MCF 10A (cell line): Measurements from ENCODE around the gene NT5C. TPM values are rescaled to one million over a fixed set of nuclear protein-coding genes. Genes with fewer than 3 reads are reported as not detected.
A peak's percentile ranks its signal among the peaks of the same experiment; 100 is the strongest.
"Not testable (repeated sequence)": the region's sequence is repeated elsewhere in the genome, so short reads cannot be mapped to it uniquely, and the experiment has no call there.

Experiments used
- BruUV-seq: library from RNA; stranded (reverse); fragments of 400-500 nt; replicated peaks from 2 replicates; lab custom pipeline; 2021; lab: Mats Ljungman, UMichigan
- CTCF ChIA-PET: fragments of 300-600 bp; sonication (Branson Sonifier 250); formaldehyde crosslinking; extraction: SDS; loops from one replicate; lab custom pipeline; 2021; ENCODE audit warnings: antibody characterized with exemption, inconsistent platforms; lab: Yijun Ruan, JAX
- POLR2A ChIA-PET: fragments of 300-600, 350-650 bp; sonication (Branson Sonifier 250); formaldehyde crosslinking; extraction: SDS; loops from one replicate; lab custom pipeline; 2020; ENCODE audit warnings: antibody characterized with exemption, inconsistent platforms; lab: Yijun Ruan, JAX
- DNase-seq: peaks from one replicate; pipeline ENCODE4 v3.0.0-alpha.2; 2018; ENCODE audit not compliant: unreplicated experiment
- H3K27ac Mint-ChIP-seq: one replicate; pipeline ENCODE4 v1.8.0; 2022; ENCODE audit warnings: mild to moderate bottlenecking, low read depth, mixed read lengths; ENCODE audit not compliant: unreplicated experiment
- H3K27me3 Mint-ChIP-seq: one replicate; pipeline ENCODE4 v1.8.0; 2022; ENCODE audit warnings: mixed read lengths; ENCODE audit not compliant: insufficient read depth, unreplicated experiment
- H3K36me3 Mint-ChIP-seq: one replicate; pipeline ENCODE4 v1.8.0; 2022; ENCODE audit warnings: mild to moderate bottlenecking, moderate library complexity, mixed read lengths; ENCODE audit not compliant: insufficient read depth, unreplicated experiment
- H3K4me1 Mint-ChIP-seq: one replicate; pipeline ENCODE4 v1.8.0; 2022; ENCODE audit warnings: mixed read lengths; ENCODE audit not compliant: insufficient read depth, unreplicated experiment
- H3K4me3 Mint-ChIP-seq: one replicate; pipeline ENCODE4 v1.8.0; 2022; ENCODE audit warnings: mild to moderate bottlenecking, moderate library complexity, mixed read lengths; ENCODE audit not compliant: unreplicated experiment
- H3K9me3 Mint-ChIP-seq: one replicate; pipeline ENCODE4 v1.8.0; 2022; ENCODE audit warnings: mixed read lengths; ENCODE audit not compliant: unreplicated experiment
- intact Hi-C: fragments of 100-400 bp; cut with micrococcal nuclease; formaldehyde crosslinking; loops from 2 replicates; pipeline ENCODE4 v1.14.1; 2022
- total RNA-seq: library from RNA; stranded (reverse); gene quantifications from 2 replicates; pipeline ENCODE4 v1.2.3, GENCODE V29; 2022
- TF ChIP-seq, protein P1 (sequence below): fragments of 200-600 bp; IDR thresholded peaks from one replicate; pipeline ENCODE4 v1.8.0; 2022; ENCODE audit warnings: antibody characterized with exemption, mild to moderate bottlenecking; ENCODE audit not compliant: unreplicated experiment

Gene NT5C
- total RNA-seq, 1 experiment from 2014 or later, result 113 TPM

DNA sequence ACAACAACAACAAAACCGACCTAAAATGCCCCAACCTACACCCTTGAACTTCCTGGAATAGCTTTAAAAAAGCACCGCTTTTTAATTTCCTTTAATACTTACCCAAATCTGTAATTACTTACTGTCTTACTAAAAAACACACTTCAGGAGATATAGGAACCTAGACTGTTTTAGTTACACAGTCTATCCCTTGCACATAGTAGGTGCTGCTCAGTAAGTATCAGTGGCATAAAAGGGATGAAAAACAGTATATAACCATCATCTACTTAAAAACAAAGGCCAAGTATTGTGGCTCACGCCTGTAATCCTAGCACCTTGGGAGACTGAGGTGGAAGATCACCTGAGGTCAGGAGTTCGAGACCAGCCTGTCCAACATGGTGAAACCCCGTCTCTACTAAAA, 45.1 kb upstream of the NT5C start:
- TF ChIP-seq, protein P1, sequence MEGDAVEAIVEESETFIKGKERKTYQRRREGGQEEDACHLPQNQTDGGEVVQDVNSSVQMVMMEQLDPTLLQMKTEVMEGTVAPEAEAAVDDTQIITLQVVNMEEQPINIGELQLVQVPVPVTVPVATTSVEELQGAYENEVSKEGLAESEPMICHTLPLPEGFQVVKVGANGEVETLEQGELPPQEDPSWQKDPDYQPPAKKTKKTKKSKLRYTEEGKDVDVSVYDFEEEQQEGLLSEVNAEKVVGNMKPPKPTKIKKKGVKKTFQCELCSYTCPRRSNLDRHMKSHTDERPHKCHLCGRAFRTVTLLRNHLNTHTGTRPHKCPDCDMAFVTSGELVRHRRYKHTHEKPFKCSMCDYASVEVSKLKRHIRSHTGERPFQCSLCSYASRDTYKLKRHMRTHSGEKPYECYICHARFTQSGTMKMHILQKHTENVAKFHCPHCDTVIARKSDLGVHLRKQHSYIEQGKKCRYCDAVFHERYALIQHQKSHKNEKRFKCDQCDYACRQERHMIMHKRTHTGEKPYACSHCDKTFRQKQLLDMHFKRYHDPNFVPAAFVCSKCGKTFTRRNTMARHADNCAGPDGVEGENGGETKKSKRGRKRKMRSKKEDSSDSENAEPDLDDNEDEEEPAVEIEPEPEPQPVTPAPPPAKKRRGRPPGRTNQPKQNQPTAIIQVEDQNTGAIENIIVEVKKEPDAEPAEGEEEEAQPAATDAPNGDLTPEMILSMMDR, result no peak
- H3K27ac Mint-ChIP-seq, result no peak overlapping the region
- BruUV-seq, result no TSS peak

DNA sequence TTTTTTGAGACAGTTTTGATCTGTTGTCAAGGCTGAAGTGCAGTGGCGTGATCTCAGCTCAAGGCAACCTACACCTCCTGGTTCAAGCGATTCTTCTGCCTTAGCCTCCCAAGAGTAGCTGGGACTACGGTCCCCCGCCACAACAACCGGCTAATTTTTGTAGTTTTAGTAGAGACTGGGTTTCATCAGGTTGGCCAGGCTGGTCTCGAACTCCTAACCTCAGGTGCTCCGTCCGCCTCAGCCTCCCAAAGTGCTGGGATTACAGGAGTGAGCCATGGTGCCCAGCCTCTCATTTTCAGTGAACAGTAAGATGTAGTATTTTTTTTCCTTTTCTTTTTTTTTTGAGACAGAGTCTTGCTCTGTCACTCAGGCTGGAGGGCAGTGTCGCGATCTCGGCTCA, 43.5 kb upstream of the NT5C start:
- ChIA-PET POLR2A (interaction anchor here (1.5 to 2.0 kb wide), 2 partner anchors 12 to 61 kb away, joined by 4 to 9 read pairs; no protein-coding TSS in a partner anchor), CTCF (interaction anchor here (0.8 to 10.6 kb wide), 3 partner anchors 27 to 61 kb away, joined by 4 to 136 read pairs (median 36); partner anchors contain the start of genes ARMC7 and NUP85)
- BruUV-seq, result no TSS peak
- DNase-seq, result no peak
- no peaks in the 10 kb centered on the region for H3K4me1 Mint-ChIP-seq
- TF ChIP-seq, protein P1, result no peak
- H3K36me3 Mint-ChIP-seq, result peaks cover 98% of the 10 kb centered on the region
- no peaks in the 10 kb centered on the region for H3K9me3 Mint-ChIP-seq
- H3K27ac Mint-ChIP-seq, result no peak overlapping the region
- H3K4me3 Mint-ChIP-seq, result no peak overlapping the region
- intact Hi-C loops, result no loop called here
- H3K27me3 Mint-ChIP-seq, result no peaks in the 10 kb centered on the region

More for the DNA sequence above, 45.1 kb upstream of the NT5C start:
- ChIA-PET CTCF (interaction anchor here (0.6 to 1.5 kb wide), 4 partner anchors 23 to 62 kb away, joined by 3 to 4 read pairs (median 3); partner anchors contain the start of gene NT5C), POLR2A (interaction anchor here (0.6 to 1.4 kb wide), 3 partner anchors 22 to 191 kb away, joined by 4 to 9 read pairs (median 6); partner anchors contain the start of genes JPT1 and NUP85)
- no peak overlapping the region for H3K4me3 Mint-ChIP-seq
- peaks cover 96% of the 10 kb centered on the region for H3K36me3 Mint-ChIP-seq
- H3K27me3 Mint-ChIP-seq, result no peaks in the 10 kb centered on the region
- peaks cover 5% of the 10 kb centered on the region for H3K4me1 Mint-ChIP-seq
- H3K9me3 Mint-ChIP-seq, result no peaks in the 10 kb centered on the region
- intact Hi-C loops, result no loop called here
- no peak for DNase-seq

DNA sequence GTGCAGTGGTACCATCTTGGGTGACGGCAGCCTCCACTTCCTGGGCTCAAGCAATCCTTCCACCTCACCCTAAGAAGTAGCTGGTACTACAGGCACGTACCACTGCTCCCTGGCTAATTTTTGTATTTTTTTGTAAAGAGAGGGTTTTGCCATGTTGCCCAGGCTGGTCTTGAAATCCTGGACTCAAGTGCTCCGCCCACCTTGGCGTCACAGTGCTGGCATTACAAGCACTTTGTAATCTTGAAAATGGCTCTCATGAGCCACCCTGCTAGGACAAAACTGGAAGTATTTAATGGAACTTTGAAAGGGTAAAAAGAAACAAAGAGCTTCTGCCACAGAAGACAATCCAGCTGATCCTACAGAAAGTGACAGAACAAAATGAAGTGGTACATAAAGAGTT, 42.0 kb upstream of the NT5C start:
- H3K36me3 Mint-ChIP-seq, result peaks cover 91% of the 10 kb centered on the region
- TSS peak; percentile 7 for BruUV-seq
- DNase-seq, result no peak
- H3K27ac Mint-ChIP-seq, result peak overlapping the region; percentile 75
- no peaks in the 10 kb centered on the region for H3K27me3 Mint-ChIP-seq
- TF ChIP-seq, protein P1, result no peak
- intact Hi-C loops, result no loop called here
- CTCF ChIA-PET, result interaction anchor here (0.6 to 10.6 kb wide), 6 partner anchors 29 to 598 kb away, joined by 3 to 136 read pairs (median 3); partner anchors contain the start of genes ARMC7, OTOP2 and USH1G
- H3K4me3 Mint-ChIP-seq, result no peak overlapping the region
- POLR2A ChIA-PET, result interaction anchor here (1.1 to 2.0 kb wide), 3 partner anchors 15 to 59 kb away, joined by 3 to 9 read pairs (median 7); partner anchors contain the start of gene JPT1
- no peaks in the 10 kb centered on the region for H3K4me1 Mint-ChIP-seq
- H3K9me3 Mint-ChIP-seq, result no peaks in the 10 kb centered on the region

DNA sequence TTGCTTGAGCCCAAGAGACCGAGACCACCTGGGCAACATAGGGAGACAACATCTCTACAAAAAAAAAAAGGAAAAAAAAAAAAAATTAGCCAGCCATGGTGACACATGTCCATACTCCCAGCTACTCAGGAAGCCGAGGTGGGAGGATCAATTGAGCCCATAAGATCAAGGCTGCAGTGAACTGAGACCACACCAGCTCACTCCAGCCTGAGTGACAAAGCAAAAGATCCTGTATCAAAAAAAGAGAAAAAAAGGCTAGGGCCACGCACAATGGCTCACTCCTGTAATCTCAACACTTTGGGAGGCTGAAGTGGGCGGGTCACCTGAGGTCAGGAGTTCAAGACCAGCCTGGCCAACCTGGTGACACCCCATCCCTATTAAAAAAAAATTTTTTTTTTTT, 37.5 kb upstream of the NT5C start:
- no peaks in the 10 kb centered on the region for H3K27me3 Mint-ChIP-seq
- peaks cover 91% of the 10 kb centered on the region for H3K36me3 Mint-ChIP-seq
- H3K27ac Mint-ChIP-seq, result no peak overlapping the region
- H3K4me1 Mint-ChIP-seq, result no peaks in the 10 kb centered on the region
- CTCF ChIA-PET, result interaction anchor here (1.5 to 10.6 kb wide), 4 partner anchors 10 to 99 kb away, joined by 4 to 136 read pairs (median 14); partner anchors contain the start of genes ARMC7 and NT5C
- DNase-seq, result no peak
- POLR2A ChIA-PET, result interaction anchor here (0.6 to 1.2 kb wide), 3 partner anchors 10 to 198 kb away, joined by 3 to 5 read pairs (median 4); no protein-coding TSS in a partner anchor
- no TSS peak for BruUV-seq
- TF ChIP-seq, protein P1, result no peak
- no peaks in the 10 kb centered on the region for H3K9me3 Mint-ChIP-seq
- no peak overlapping the region for H3K4me3 Mint-ChIP-seq
- intact Hi-C loops, result no loop called here

DNA sequence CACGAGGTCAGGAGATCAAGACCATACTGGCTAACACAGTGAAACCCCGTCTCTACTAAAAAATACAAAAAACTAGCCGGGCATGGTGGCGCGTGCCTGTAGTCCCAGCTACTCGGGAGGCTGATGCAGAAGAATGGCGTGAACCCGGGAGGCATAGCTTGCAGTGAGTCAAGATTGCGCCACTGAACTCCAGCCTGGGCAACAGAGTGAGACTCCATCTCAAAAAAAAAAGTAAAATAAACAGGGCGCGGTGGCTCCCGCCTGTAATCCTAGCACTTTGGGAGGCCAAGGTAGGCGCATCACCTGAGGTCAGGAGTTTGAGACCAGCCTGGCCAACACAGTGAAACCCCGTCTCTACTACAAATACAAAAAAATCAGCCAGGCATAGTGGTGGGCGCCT, 33.1 kb upstream of the NT5C start:
- H3K27ac Mint-ChIP-seq, intact Hi-C loops, H3K4me3 Mint-ChIP-seq, H3K9me3 Mint-ChIP-seq, DNase-seq, H3K27me3 Mint-ChIP-seq, BruUV-seq, H3K4me1 Mint-ChIP-seq: not testable (repeated sequence)
- ChIA-PET POLR2A (interaction anchor here (0.6 to 1.5 kb wide), 4 partner anchors 9 to 87 kb away, joined by 3 to 5 read pairs (median 4); partner anchors contain the start of gene JPT1), CTCF (interaction anchor here (0.6 to 1.2 kb wide), 6 partner anchors 10 to 203 kb away, joined by 3 to 5 read pairs (median 3); no protein-coding TSS in a partner anchor)
- H3K36me3 Mint-ChIP-seq, result peaks cover 62% of the 10 kb centered on the region
